WTC11 (cell line): ENCODE data around the gene LAP3. TPM values are rescaled to one million over a fixed set of nuclear protein-coding genes. Genes with fewer than 3 reads are reported as not detected.

Experiments used
- ATAC-seq: fragments of 200-7000 bp; cut with Tn5 transposase; 2 replicates; pipeline ENCODE4 v1.10.0; 2021; ENCODE audit warnings: mild to moderate bottlenecking, moderate library complexity
- CTCF ChIA-PET: fragments of 300-600 bp; sonication (Branson Sonifier 250); formaldehyde crosslinking; loops from one replicate; lab custom pipeline; 2021; ENCODE audit warnings: antibody characterized with exemption; lab: Charles Lee
- POLR2A ChIA-PET: fragments of 350-600 bp; sonication (Branson Sonifier 250); formaldehyde crosslinking; loops from one replicate; lab custom pipeline; 2021; ENCODE audit warnings: antibody characterized with exemption; lab: Charles Lee
- DNase-seq: peaks from one replicate; pipeline ENCODE4 v3.0.0; 2021; ENCODE audit warnings: low spot score
- H3K27ac Mint-ChIP-seq: 2 replicates; pipeline ENCODE4 v1.8.0; 2021; ENCODE audit warnings: mixed read lengths
- H3K27me3 Mint-ChIP-seq: 2 replicates; pipeline ENCODE4 v1.8.0; 2021; ENCODE audit warnings: low read depth, mild to moderate bottlenecking, moderate library complexity, mixed read lengths
- H3K36me3 Mint-ChIP-seq: 2 replicates; pipeline ENCODE4 v1.8.0; 2021; ENCODE audit warnings: mixed read lengths
- H3K4me1 Mint-ChIP-seq: 2 replicates; pipeline ENCODE4 v1.8.0; 2022; ENCODE audit warnings: mixed read lengths
- H3K4me3 Mint-ChIP-seq: 2 replicates; pipeline ENCODE4 v1.8.0; 2021; ENCODE audit warnings: mild to moderate bottlenecking, moderate library complexity, mixed read lengths
- H3K9me3 Mint-ChIP-seq: 2 replicates; pipeline ENCODE4 v1.8.0; 2021; ENCODE audit warnings: mixed read lengths
- CREB1 ChIP-seq: sonication (generic); formaldehyde crosslinking; IDR thresholded peaks from 2 replicates; pipeline ENCODE4 v1.8.0; 2023; ENCODE audit warnings: mild to moderate bottlenecking, missing genetic modification reagents
- FOXJ3 ChIP-seq: sonication (generic); formaldehyde crosslinking; IDR thresholded peaks from 2 replicates; pipeline ENCODE4 v1.9.0; 2021; ENCODE audit warnings: missing genetic modification reagents, mild to moderate bottlenecking, borderline replicate concordance
- FOXP1 ChIP-seq: sonication (generic); formaldehyde crosslinking; IDR thresholded peaks from 2 replicates; pipeline ENCODE4 v1.8.0; 2022; ENCODE audit warnings: missing genetic modification reagents, mild to moderate bottlenecking, moderate library complexity, borderline replicate concordance
- GRHL2 ChIP-seq: fragments of 250-450 bp; sonication (Bioruptor Pico); IDR thresholded peaks from 2 replicates; pipeline ENCODE4 v1.8.0; 2022; ENCODE audit warnings: mild to moderate bottlenecking, moderate library complexity; ENCODE audit not compliant: insufficient replicate concordance, severe bottlenecking
- GTF2I ChIP-seq: fragments of 250-450 bp; sonication (Bioruptor Pico); conservative IDR thresholded peaks from 2 replicates; pipeline ENCODE4 v1.4.0; 2021; ENCODE audit warnings: mild to moderate bottlenecking
- HMGXB4 ChIP-seq: sonication (generic); formaldehyde crosslinking; IDR thresholded peaks from 2 replicates; pipeline ENCODE4 v1.8.1; 2023; ENCODE audit warnings: mild to moderate bottlenecking, moderate library complexity, missing genetic modification reagents
- JAZF1 ChIP-seq: fragments of 250-450 bp; sonication (Bioruptor Pico); IDR thresholded peaks from 2 replicates; pipeline ENCODE4 v1.9.0; 2021; ENCODE audit warnings: moderate library complexity, mild to moderate bottlenecking, inconsistent platforms
- MAX ChIP-seq: sonication (generic); formaldehyde crosslinking; IDR thresholded peaks from 2 replicates; pipeline ENCODE4 v1.8.0; 2022; ENCODE audit warnings: mild to moderate bottlenecking, missing genetic modification reagents
- NFATC4 ChIP-seq: fragments of 250-450 bp; sonication (Bioruptor Pico); IDR thresholded peaks from 2 replicates; pipeline ENCODE4 v1.9.0; 2021; ENCODE audit warnings: mild to moderate bottlenecking
- NFE2L1 ChIP-seq: sonication (generic); formaldehyde crosslinking; IDR thresholded peaks from 2 replicates; pipeline ENCODE4 v1.8.1; 2023; ENCODE audit warnings: missing genetic modification reagents
- RORB ChIP-seq: fragments of 250-450 bp; sonication (Bioruptor Pico); IDR thresholded peaks from 2 replicates; pipeline ENCODE4 v1.9.0; 2021; ENCODE audit warnings: mild to moderate bottlenecking
- STAT6 ChIP-seq: sonication (generic); formaldehyde crosslinking; conservative IDR thresholded peaks from 2 replicates; pipeline ENCODE4 v1.8.1; 2023; ENCODE audit warnings: mild to moderate bottlenecking, low read depth, missing genetic modification reagents, moderate library complexity
- TP53 ChIP-seq: sonication (generic); formaldehyde crosslinking; IDR thresholded peaks from 2 replicates; pipeline ENCODE4 v1.8.1; 2023; ENCODE audit warnings: mild to moderate bottlenecking, missing genetic modification reagents
- USF1 ChIP-seq: sonication (generic); formaldehyde crosslinking; IDR thresholded peaks from 2 replicates; pipeline ENCODE4 v1.8.0; 2022; ENCODE audit warnings: mild to moderate bottlenecking, missing genetic modification reagents
- ZNF121 ChIP-seq: sonication (generic); formaldehyde crosslinking; IDR thresholded peaks from 2 replicates; pipeline ENCODE4 v1.8.0; 2023; ENCODE audit warnings: missing genetic modification reagents
- ZNF263 ChIP-seq: sonication (generic); formaldehyde crosslinking; IDR thresholded peaks from 2 replicates; pipeline ENCODE4 v1.8.1; 2022; ENCODE audit warnings: low read depth, mild to moderate bottlenecking, moderate library complexity, missing genetic modification reagents
- ZNF281 ChIP-seq: sonication (generic); formaldehyde crosslinking; IDR thresholded peaks from 2 replicates; pipeline ENCODE4 v1.8.0; 2023; ENCODE audit warnings: mild to moderate bottlenecking, missing genetic modification reagents
- ZNF416 ChIP-seq: fragments of 250-450 bp; sonication (Bioruptor Pico); IDR thresholded peaks from 2 replicates; pipeline ENCODE4 v1.9.0; 2021; ENCODE audit warnings: mild to moderate bottlenecking, inconsistent platforms
- ZNF423 ChIP-seq: fragments of 250-450 bp; sonication (Bioruptor Pico); IDR thresholded peaks from 2 replicates; pipeline ENCODE4 v2.1.2; 2022; ENCODE audit warnings: mild to moderate bottlenecking, moderate library complexity
- ZSCAN18 ChIP-seq: fragments of 250-450 bp; sonication (Bioruptor Pico); IDR thresholded peaks from 2 replicates; pipeline ENCODE4 v2.1.2; 2022; ENCODE audit warnings: mild to moderate bottlenecking, moderate library complexity
- total RNA-seq: library from RNA; stranded (reverse); gene quantifications from 3 replicates; pipeline ENCODE4 v1.2.3, GENCODE V29; 2021
- TF ChIP-seq, protein P1 (sequence below): sonication (generic); formaldehyde crosslinking; IDR thresholded peaks from 2 replicates; pipeline ENCODE4 v1.8.1; 2023; ENCODE audit warnings: mild to moderate bottlenecking, missing genetic modification reagents
- TF ChIP-seq, protein P2 (sequence below): fragments of 200-600 bp; IDR thresholded peaks from 2 replicates; pipeline ENCODE4 v1.8.0; 2022; ENCODE audit warnings: antibody characterized with exemption

LAP3 gene
- total RNA-seq, 1 experiment from 2014 or later: 52.7 TPM

GRCh38 chr4:17636696-17637622, 60.0 kb downstream of the LAP3 start:
- Mint-ChIP-seq H3K9me3 (no peaks in the 10 kb centered on the region), H3K4me1 (0 out of 2 replicates have a peak, but pooled peaks cover 3% of the 10 kb centered on the region), H3K36me3 (peaks cover 31% of the 10 kb centered on the region), H3K27me3 (no peaks in the 10 kb centered on the region), H3K4me3 (no peak overlapping the region), H3K27ac (peak overlapping the region; percentile 94)
- CTCF ChIA-PET: interaction anchor here (0.8 to 1.1 kb wide), 3 partner anchors 24 to 127 kb away, joined by 3 read pairs; no protein-coding TSS in a partner anchor
- ATAC-seq: peak; percentile 94
- DNase-seq: peak; percentile 88
- POLR2A ChIA-PET: no interaction called here
- TF ChIP-seq ZNF281 (CRISPR knock-in tag): no peak
- TF ChIP-seq HMGXB4 (CRISPR knock-in tag): no peak
- TF ChIP-seq NFATC4: no peak
- no peak for TF ChIP-seq STAT6 (CRISPR knock-in tag)
- 0 out of 2 replicates have a peak, but pooled peaks have one; percentile 27 for TF ChIP-seq MAX
- no peak for TF ChIP-seq JAZF1 (CRISPR knock-in tag)
- TF ChIP-seq FOXP1 (CRISPR knock-in tag): no peak
- TF ChIP-seq GRHL2 (CRISPR knock-in tag): no peak
- TF ChIP-seq TP53 (CRISPR knock-in tag): no peak
- peak; percentile 65; the same call in 1 of the 2 replicates for TF ChIP-seq ZNF121 (CRISPR knock-in tag)
- peak; percentile 92 for TF ChIP-seq ZNF423 (CRISPR knock-in tag)
- no peak for TF ChIP-seq ZNF416 (CRISPR knock-in tag)
- TF ChIP-seq, protein P1, sequence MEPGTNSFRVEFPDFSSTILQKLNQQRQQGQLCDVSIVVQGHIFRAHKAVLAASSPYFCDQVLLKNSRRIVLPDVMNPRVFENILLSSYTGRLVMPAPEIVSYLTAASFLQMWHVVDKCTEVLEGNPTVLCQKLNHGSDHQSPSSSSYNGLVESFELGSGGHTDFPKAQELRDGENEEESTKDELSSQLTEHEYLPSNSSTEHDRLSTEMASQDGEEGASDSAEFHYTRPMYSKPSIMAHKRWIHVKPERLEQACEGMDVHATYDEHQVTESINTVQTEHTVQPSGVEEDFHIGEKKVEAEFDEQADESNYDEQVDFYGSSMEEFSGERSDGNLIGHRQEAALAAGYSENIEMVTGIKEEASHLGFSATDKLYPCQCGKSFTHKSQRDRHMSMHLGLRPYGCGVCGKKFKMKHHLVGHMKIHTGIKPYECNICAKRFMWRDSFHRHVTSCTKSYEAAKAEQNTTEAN (CRISPR knock-in tag): no peak
- no peak for TF ChIP-seq RORB
- TF ChIP-seq ZNF263 (CRISPR knock-in tag): no peak
- no peak for TF ChIP-seq FOXJ3 (CRISPR knock-in tag)
- TF ChIP-seq CREB1 (CRISPR knock-in tag): no peak
- no peak for TF ChIP-seq ZSCAN18 (CRISPR knock-in tag)
- TF ChIP-seq GTF2I (CRISPR knock-in tag): 0 out of 2 replicates have a peak, but pooled peaks have one; percentile 36
- TF ChIP-seq NFE2L1 (CRISPR knock-in tag): no peak
- no peak for TF ChIP-seq USF1 (CRISPR knock-in tag)
- TF ChIP-seq, protein P2, sequence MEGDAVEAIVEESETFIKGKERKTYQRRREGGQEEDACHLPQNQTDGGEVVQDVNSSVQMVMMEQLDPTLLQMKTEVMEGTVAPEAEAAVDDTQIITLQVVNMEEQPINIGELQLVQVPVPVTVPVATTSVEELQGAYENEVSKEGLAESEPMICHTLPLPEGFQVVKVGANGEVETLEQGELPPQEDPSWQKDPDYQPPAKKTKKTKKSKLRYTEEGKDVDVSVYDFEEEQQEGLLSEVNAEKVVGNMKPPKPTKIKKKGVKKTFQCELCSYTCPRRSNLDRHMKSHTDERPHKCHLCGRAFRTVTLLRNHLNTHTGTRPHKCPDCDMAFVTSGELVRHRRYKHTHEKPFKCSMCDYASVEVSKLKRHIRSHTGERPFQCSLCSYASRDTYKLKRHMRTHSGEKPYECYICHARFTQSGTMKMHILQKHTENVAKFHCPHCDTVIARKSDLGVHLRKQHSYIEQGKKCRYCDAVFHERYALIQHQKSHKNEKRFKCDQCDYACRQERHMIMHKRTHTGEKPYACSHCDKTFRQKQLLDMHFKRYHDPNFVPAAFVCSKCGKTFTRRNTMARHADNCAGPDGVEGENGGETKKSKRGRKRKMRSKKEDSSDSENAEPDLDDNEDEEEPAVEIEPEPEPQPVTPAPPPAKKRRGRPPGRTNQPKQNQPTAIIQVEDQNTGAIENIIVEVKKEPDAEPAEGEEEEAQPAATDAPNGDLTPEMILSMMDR: peak; percentile 91
